Psoas muscle (tissue), 8 donors: Measurements from ENCODE around the gene KCNK16. TPM values are rescaled to one million over a fixed set of nuclear protein-coding genes. Genes with fewer than 3 reads are reported as not detected.
A peak's percentile ranks its signal among the peaks of the same experiment; 100 is the strongest.

Experiments used
- ATAC-seq, 4 donors: fragments of 200-7000 bp; cut with Tn5 transposase; one replicate each; pipeline ENCODE4 v1.9.1; 2020; ENCODE audit warnings: moderate library complexity in 3 of 4, mild to moderate bottlenecking in 2 of 4
- DNase-seq, 2 donors: peaks; one replicate each; pipeline ENCODE4 v3.0.0-alpha.2; 2020
- H3K27ac ChIP-seq: fragments of 200-600 bp; one replicate; pipeline ENCODE4 v1.8.0; 2022
- H3K27me3 ChIP-seq, 3 donors: fragments of 200-600 bp in 1 of 3; one replicate each; pipeline versions ENCODE4 v1.6.1 to v1.8.0; 2013 to 2022; ENCODE audit warnings: low read length in 2 of 3, mild to moderate bottlenecking in 2 of 3, moderate library complexity in 1 of 3; ENCODE audit not compliant: insufficient read depth in 3 of 3
- H3K36me3 ChIP-seq, 2 donors: fragments of 200-600 bp in 1 of 2; one replicate each; pipeline versions ENCODE4 v1.6.1 to v1.8.0; 2013 to 2022; ENCODE audit warnings: low read depth in 1 of 2, mild to moderate bottlenecking in 1 of 2, moderate library complexity in 1 of 2; ENCODE audit not compliant: insufficient read depth in 1 of 2
- H3K4me1 ChIP-seq: fragments of 200-600 bp; one replicate; pipeline ENCODE4 v1.8.0; 2022
- H3K4me3 ChIP-seq: fragments of 200-600 bp; one replicate; pipeline ENCODE4 v1.8.0; 2022; ENCODE audit warnings: mild to moderate bottlenecking
- H3K9me3 ChIP-seq: fragments of 200-600 bp; one replicate; pipeline ENCODE4 v1.8.0; 2022
- CTCF ChIP-seq: fragments of 200-600 bp; IDR thresholded peaks from one replicate; pipeline ENCODE4 v1.8.0; 2022; ENCODE audit warnings: antibody characterized with exemption
- WGBS, 3 donors: extraction: QIAGEN DNeasy Blood & Tissue Kit; methylation state at CpG; one replicate each; pipeline versions ENCODE4 v1.1.6 to v1.1.7; 2013; 5-methylcytosine and 5-hydroxymethylcytosine counted together
- intact Hi-C, 2 donors: fragments of 100-400 bp; cut with DNase I; formaldehyde crosslinking; loops; one replicate each; pipeline versions ENCODE4 v1.11.0 to v1.14.2; 2022
- polyA plus RNA-seq, 3 donors: library from polyadenylated mRNA; stranded (reverse); fragments of 200-250 nt; gene quantifications; one replicate each; pipeline ENCODE4 v1.2.3, GENCODE V29; 2013
- total RNA-seq, 4 donors: library from RNA; stranded (reverse); fragmentation: NEBNext Ultra II Directional in 2 of 4; extraction: Animal tissue kit (Norgen Biotek cat#: 25700) in 2 of 4; gene quantifications; one replicate each; pipeline versions ENCODE4 v1.2.1 to v1.2.4, GENCODE V29; 2021 to 2023
- donor health status: healthy with polysubstance abuse.
- donor health status: DM: no; HTN: no; CAD: no; lungs with moderate emphysema.
- donor health status: Bipolar disorder and iron deficiency.
- donor health status: healthy.
- donor health status: DM: yes; HTN: yes; CAD: no.
- donor health status: DM: no; HTN: no; CAD: no.
- donor health status: DM: no; HTN: no; CAD: no.
- donor health status: DM: yes; HTN: yes; CAD: no.

The KCNK16 gene
- total and polyA plus RNA-seq, 7 donors = not detected

GRCh38 chr6:39319621-39320362 lies 2.7 kb downstream of the KCNK16 start:
- H3K9me3 ChIP-seq = no peaks in the 10 kb centered on the region
- 71 to 76% (median 74%) methylated on average over 13 of the region's 13 CpGs for WGBS, 3 donors
- no peaks in the 10 kb centered on the region for H3K4me1 ChIP-seq
- no peaks in the 10 kb centered on the region for H3K36me3 ChIP-seq
- no peak for DNase-seq
- ATAC-seq = no peak
- TF ChIP-seq CTCF = no peak
- H3K4me3 ChIP-seq = no peak overlapping the region
- peaks cover 0 to 10% (median 0%) of the 10 kb centered on the region in 3 donors for H3K27me3 ChIP-seq
- H3K27ac ChIP-seq = no peak overlapping the region
- intact Hi-C loops = no loop called here

GRCh38 chr6:39317256-39317655 lies 5.2 kb downstream of the KCNK16 start:
- ATAC-seq = no peak
- intact Hi-C loops = no loop called here

GRCh38 chr6:39314273-39314795 lies 8.2 kb downstream of the KCNK16 start, which contains the start of gene KCNK17:
Gene KCNK17, minus strand, starts transcription at chr6:39314419. Its CDS starts 99 bp downstream, at chr6:39314320.
- peak in 1 of 4 donors; percentile 9 for ATAC-seq
- WGBS, 3 donors = 28 to 35% (median 32%) methylated on average over 17 to 28 of the region's 28 CpGs
- peaks cover 0 to 44% (median 0%) of the 10 kb centered on the region in 3 donors for H3K27me3 ChIP-seq

More at GRCh38 chr6:39317256-39317655, 5.2 kb downstream of the KCNK16 start:
- Histone ChIP-seq H3K27ac (no peak overlapping the region), H3K4me3 (no peak overlapping the region), H3K36me3 (no peaks in the 10 kb centered on the region), H3K9me3 (no peaks in the 10 kb centered on the region), H3K4me1 (peaks cover 12% of the 10 kb centered on the region), H3K27me3 (peaks cover 0 to 35% (median 0%) of the 10 kb centered on the region in 3 donors)
- no peak for DNase-seq
- no peak for TF ChIP-seq CTCF
- WGBS, 3 donors = 74 to 92% (median 87%) methylated on average over 3 of the region's 3 CpGs

GRCh38 chr6:39313526-39314272 lies 8.8 kb downstream of the KCNK16 start:
- no peaks in the 10 kb centered on the region for H3K36me3 ChIP-seq
- WGBS, 3 donors = 2 to 4% (median 3%) methylated on average over 60 to 80 of the region's 80 CpGs
- H3K9me3 ChIP-seq = no peaks in the 10 kb centered on the region
- peaks cover 0 to 44% (median 0%) of the 10 kb centered on the region in 3 donors for H3K27me3 ChIP-seq
- ATAC-seq (peak in 1 of 4 donors; percentile 34), DNase-seq (no peak)
- intact Hi-C loops = loop anchor here in 1 of 2 donors (5.0 kb wide), 1 partner anchor 226 kb away; no protein-coding TSS in a partner anchor
- peaks cover 12% of the 10 kb centered on the region for H3K4me1 ChIP-seq
- H3K4me3 ChIP-seq = peak overlapping the region; percentile 49
- no peak overlapping the region for H3K27ac ChIP-seq
- TF ChIP-seq CTCF = no peak

More at GRCh38 chr6:39314273-39314795, 8.2 kb downstream of the KCNK16 start, which contains the start of gene KCNK17:
- no peak for DNase-seq
- Histone ChIP-seq H3K4me1 (peaks cover 12% of the 10 kb centered on the region), H3K4me3 (peak within 1 kb of the TSS; percentile 49), H3K9me3 (no peaks in the 10 kb centered on the region), H3K27ac (no peak within 1 kb of the TSS), H3K36me3 (no peaks in the 10 kb centered on the region)
- TF ChIP-seq CTCF = no peak
- intact Hi-C loops = loop anchor here in 1 of 2 donors (5.0 kb wide), 1 partner anchor 227 kb away; no protein-coding TSS in a partner anchor
